Osteoblast (primary cell): Measurements from ENCODE around the gene VMP1. TPM values are rescaled to one million over a fixed set of nuclear protein-coding genes. Genes with fewer than 3 reads are reported as not detected.
"Not testable (repeated sequence)": the region's sequence is repeated elsewhere in the genome, so short reads cannot be mapped to it uniquely, and the experiment has no call there.

Experiments
- DNase-seq: peaks from one replicate; pipeline ENCODE4 v3.0.0; 2011; ENCODE audit warnings: low spot score, mixed read lengths; ENCODE audit not compliant: insufficient read length; ENCODE audit errors: missing footprints
- H2AFZ ChIP-seq: 2 replicates; pipeline ENCODE4 v1.6.0; 2011; ENCODE audit warnings: mild to moderate bottlenecking, low read length
- H3K27ac ChIP-seq: 2 replicates; pipeline ENCODE4 v1.5.1; 2011; ENCODE audit warnings: mild to moderate bottlenecking, low read depth, low read length, moderate library complexity
- H3K27me3 ChIP-seq: 2 replicates; pipeline ENCODE4 v1.6.0; 2012; ENCODE audit warnings: mild to moderate bottlenecking, control low read depth, inconsistent platforms, low read length, moderate library complexity; ENCODE audit not compliant: insufficient read depth
- H3K36me3 ChIP-seq: 2 replicates; pipeline ENCODE4 v1.5.1; 2011; ENCODE audit warnings: mild to moderate bottlenecking, low read length, control low read depth, moderate library complexity; ENCODE audit not compliant: insufficient read depth
- H3K4me1 ChIP-seq: 2 replicates; pipeline ENCODE4 v1.5.1; 2011; ENCODE audit warnings: mild to moderate bottlenecking, low read length, control low read depth, moderate library complexity; ENCODE audit not compliant: insufficient read depth
- H3K4me2 ChIP-seq: 2 replicates; pipeline ENCODE4 v1.6.0; 2011; ENCODE audit warnings: mild to moderate bottlenecking, low read length; ENCODE audit not compliant: insufficient read depth
- H3K4me3 ChIP-seq: fragments of 200-600 bp; sonication (generic); 3 replicates; pipeline ENCODE4 v1.5.1; 2012; ENCODE audit warnings: mild to moderate bottlenecking, low read length, inconsistent platforms; ENCODE audit not compliant: insufficient read depth
- H3K79me2 ChIP-seq: 2 replicates; pipeline ENCODE4 v1.6.0; 2012; ENCODE audit warnings: mild to moderate bottlenecking, low read length, control low read depth, inconsistent platforms; ENCODE audit not compliant: insufficient read depth
- H3K9me3 ChIP-seq: 2 replicates; pipeline ENCODE4 v1.5.1; 2011; ENCODE audit warnings: low read depth, low read length, control low read depth
- H4K20me1 ChIP-seq: 2 replicates; pipeline ENCODE4 v1.6.0; 2012; ENCODE audit warnings: mild to moderate bottlenecking, low read length, control low read depth; ENCODE audit not compliant: insufficient read depth
- CTCF ChIP-seq: IDR thresholded peaks from 2 replicates; pipeline ENCODE4 v1.5.1; 2011; ENCODE audit warnings: mild to moderate bottlenecking, low read depth, low read length, moderate library complexity; ENCODE audit errors: extremely low read depth
- total RNA-seq: library from RNA; depleted of rRNA; stranded (reverse); fragments of >200 nt; gene quantifications from 2 replicates; pipeline ENCODE4 v1.2.3, GENCODE V29; 2012

The VMP1 gene
- total RNA-seq, 1 donor, result 415 TPM

GRCh38 chr17:59757043-59757442 is 49.6 kb downstream of the VMP1 start:
- Histone ChIP-seq H3K27ac (peak overlapping the region; percentile 99), H3K9me3 (no peaks in the 10 kb centered on the region), H3K4me1 (peaks cover 58% of the 10 kb centered on the region), H3K27me3 (no peaks in the 10 kb centered on the region), H3K36me3 (no peaks in the 10 kb centered on the region), H3K4me3 (no peak overlapping the region), H3K79me2 (peaks cover 40% of the 10 kb centered on the region), H2AFZ (no peak overlapping the region), H4K20me1 (no peaks in the 10 kb centered on the region), H3K4me2 (peak overlapping the region; percentile 51)
- TF ChIP-seq CTCF, result no peak
- no peak for DNase-seq

- peaks cover 40% of the 10 kb centered on the region for H3K79me2 ChIP-seq
- peak overlapping the region; percentile 99 for H3K27ac ChIP-seq
- DNase-seq, result no peak
- H3K9me3 ChIP-seq, result no peaks in the 10 kb centered on the region
- no peaks in the 10 kb centered on the region for H3K27me3 ChIP-seq
- no peaks in the 10 kb centered on the region for H4K20me1 ChIP-seq
- no peak overlapping the region for H2AFZ ChIP-seq
- no peaks in the 10 kb centered on the region for H3K36me3 ChIP-seq
- H3K4me1 ChIP-seq, result peaks cover 59% of the 10 kb centered on the region
- H3K4me3 ChIP-seq, result no peak overlapping the region
- no peak for TF ChIP-seq CTCF
- no peak overlapping the region for H3K4me2 ChIP-seq
Measured at GRCh38 chr17:59757470-59757869, 50.0 kb downstream of the VMP1 start.

- H3K4me3 ChIP-seq, result no peak overlapping the region
- TF ChIP-seq CTCF, result no peak
- H3K4me1 ChIP-seq, result peaks cover 63% of the 10 kb centered on the region
- no peak overlapping the region for H3K4me2 ChIP-seq
- no peak for DNase-seq
- H3K79me2 ChIP-seq, result peaks cover 38% of the 10 kb centered on the region
- H2AFZ ChIP-seq, result no peak overlapping the region
- no peaks in the 10 kb centered on the region for H3K9me3 ChIP-seq
- H3K27me3 ChIP-seq, result no peaks in the 10 kb centered on the region
- peak overlapping the region; percentile 99 for H3K27ac ChIP-seq
- H3K36me3 ChIP-seq, result no peaks in the 10 kb centered on the region
- H4K20me1 ChIP-seq, result no peaks in the 10 kb centered on the region
Measured at GRCh38 chr17:59757881-59758385, 50.5 kb downstream of the VMP1 start.

- H3K4me1 ChIP-seq, result peaks cover 65% of the 10 kb centered on the region
- H4K20me1 ChIP-seq, H3K9me3 ChIP-seq, DNase-seq, H3K4me2 ChIP-seq, H3K27me3 ChIP-seq, H3K36me3 ChIP-seq, H3K4me3 ChIP-seq, H2AFZ ChIP-seq: not testable (repeated sequence)
- peaks cover 32% of the 10 kb centered on the region for H3K79me2 ChIP-seq
- H3K27ac ChIP-seq, result peak overlapping the region; percentile 17
Measured at GRCh38 chr17:59758998-59759651, 51.7 kb downstream of the VMP1 start.
